Pancreas (tissue), 10 donors: ENCODE measurements around the gene CAPN5. TPM values are rescaled to one million over a fixed set of nuclear protein-coding genes. Genes with fewer than 3 reads are reported as not detected.
A peak's percentile ranks its signal among the peaks of the same experiment; 100 is the strongest.

Source experiments
- ATAC-seq, 4 donors: fragments of 200-7000 bp; cut with Tn5 transposase; one replicate each; pipeline versions ENCODE4 v1.8.0 to v1.9.1; 2020; ENCODE audit warnings: mild to moderate bottlenecking in 4 of 4, moderate library complexity in 4 of 4
- DNase-seq, 6 donors: peaks; one replicate each; pipeline ENCODE4 v3.0.0-alpha.2; 2020
- FAIRE-seq: peaks from 2 replicates; lab custom pipeline; 2012; peaks lifted over from hg19 to GRCh38; lab: Jason Lieb, UNC
- H3K27ac ChIP-seq, 4 donors: fragments of 200-600 bp; sonication (generic); 1 replicate in 3 of 4; 2 replicates in 1 of 4; pipeline versions ENCODE4 v1.5.0 to v1.8.0; 2020
- H3K27me3 ChIP-seq, 4 donors: fragments of 200-600 bp; one replicate each; pipeline ENCODE4 v1.8.0; 2021
- H3K36me3 ChIP-seq, 3 donors: fragments of 200-600 bp; sonication (generic) in 1 of 3; one replicate each; pipeline versions ENCODE4 v1.5.0 to v1.8.0; 2020 to 2021
- H3K4me1 ChIP-seq, 3 donors: fragments of 200-600 bp; one replicate each; pipeline ENCODE4 v1.8.0; 2021
- H3K4me3 ChIP-seq, 4 donors: fragments of 200-600 bp; sonication (generic) in 2 of 4; one replicate each; pipeline versions ENCODE4 v1.5.0 to v1.8.0; 2020 to 2021
- H3K9me3 ChIP-seq, 4 donors: fragments of 200-600 bp; one replicate each; pipeline ENCODE4 v1.8.0; 2021
- CTCF ChIP-seq, 4 donors: fragments of 200-600 bp; sonication (generic) in 3 of 4; IDR thresholded peaks; one replicate each; pipeline versions ENCODE4 v1.5.0 to v1.8.0; 2021; ENCODE audit warnings: antibody characterized with exemption in 4 of 4
- WGBS, 2 donors: extraction: QIAGEN DNeasy Blood & Tissue Kit; methylation state at CpG; one replicate each; pipeline ENCODE4 v1.1.7; 2013; 5-methylcytosine and 5-hydroxymethylcytosine counted together
- intact Hi-C, 3 donors: fragments of 100-400 bp; cut with DNase I; formaldehyde crosslinking; loops; one replicate each; pipeline versions ENCODE4 v1.11.1 to v1.14.2; 2022
- polyA plus RNA-seq, 2 donors: library from polyadenylated mRNA; stranded (reverse); fragments of 200-250 nt; gene quantifications; one replicate each; pipeline ENCODE4 v1.2.3, GENCODE V29; 2013
- total RNA-seq, 6 donors: library from RNA; stranded (reverse); fragmentation: NEBNext Ultra II Directional in 4 of 6; extraction: Animal tissue kit (Norgen Biotek cat#: 25700) in 4 of 6; gene quantifications; one replicate each; pipeline versions ENCODE4 v1.2.1 to v1.2.4, GENCODE V29; 2021 to 2023
- donor health status: healthy with polysubstance abuse.
- donor health status: DM: no; HTN: no; CAD: no; lungs with moderate emphysema.
- donor health status: DM: no; HTN: no; CAD: no.
- donor health status: control.
- donor health status: control.
- donor health status: Bipolar disorder and iron deficiency.
- donor health status: DM: yes; HTN: yes; CAD: no.
- donor health status: DM: no; HTN: no; CAD: no.
- donor health status: DM: no; HTN: no; CAD: no.
- donor health status: DM: yes; HTN: yes; CAD: no.

CAPN5 gene
- total and polyA plus RNA-seq, 8 donors = 3.3 to 11.0 (median 6.1) TPM

GRCh38 chr11:77118086-77118485, 51.3 kb downstream of the CAPN5 start:
- Histone ChIP-seq H3K36me3 (peaks cover 0 to 12% (median 0%) of the 10 kb centered on the region in 3 donors), H3K4me3 (no peak overlapping the region), H3K27me3 (no peaks in the 10 kb centered on the region), H3K27ac (no peak overlapping the region), H3K9me3 (no peaks in the 10 kb centered on the region), H3K4me1 (no peaks in the 10 kb centered on the region)
- intact Hi-C loops = no loop called here
- ATAC-seq (no peak), DNase-seq (peak in 1 of 6 donors; percentile 37), FAIRE-seq (no peak)
- TF ChIP-seq CTCF (IDR thresholded peaks at IDR 0.05) = no peak
- WGBS, 2 donors = 85 to 92% methylated on average over 17 of the region's 17 CpGs

GRCh38 chr11:77118971-77119370, 52.2 kb downstream of the CAPN5 start:
- no peak overlapping the region for H3K27ac ChIP-seq
- H3K36me3 ChIP-seq = peaks cover 0 to 12% (median 0%) of the 10 kb centered on the region in 3 donors
- 85 to 93% methylated on average over 12 of the region's 12 CpGs for WGBS, 2 donors
- no peaks in the 10 kb centered on the region for H3K9me3 ChIP-seq
- ATAC-seq (no peak), DNase-seq (peak in 1 of 6 donors; percentile 38), FAIRE-seq (no peak)
- no peak overlapping the region for H3K4me3 ChIP-seq
- H3K27me3 ChIP-seq = no peaks in the 10 kb centered on the region
- TF ChIP-seq CTCF (IDR thresholded peaks at IDR 0.05) = no peak
- intact Hi-C loops = no loop called here
- no peaks in the 10 kb centered on the region for H3K4me1 ChIP-seq

GRCh38 chr11:77119531-77119936, 52.8 kb downstream of the CAPN5 start:
- ATAC-seq (no peak), FAIRE-seq (no peak), DNase-seq (peak in 1 of 6 donors; percentile 43)
- Histone ChIP-seq H3K4me3 (no peak overlapping the region), H3K9me3 (no peaks in the 10 kb centered on the region), H3K4me1 (no peaks in the 10 kb centered on the region), H3K27ac (no peak overlapping the region), H3K36me3 (peaks cover 0 to 12% (median 0%) of the 10 kb centered on the region in 3 donors), H3K27me3 (no peaks in the 10 kb centered on the region)
- no peak for TF ChIP-seq CTCF (IDR thresholded peaks at IDR 0.05)
- intact Hi-C loops = no loop called here
- WGBS, 2 donors = 86 to 94% methylated on average over 9 of the region's 9 CpGs

- no peak for TF ChIP-seq CTCF (IDR thresholded peaks at IDR 0.05)
- H3K27ac ChIP-seq = no peak overlapping the region
- no peaks in the 10 kb centered on the region for H3K4me1 ChIP-seq
- no peak overlapping the region for H3K4me3 ChIP-seq
- no peaks in the 10 kb centered on the region for H3K9me3 ChIP-seq
- FAIRE-seq (no peak), ATAC-seq (no peak), DNase-seq (peak in 1 of 6 donors; percentile 38)
- no peaks in the 10 kb centered on the region for H3K27me3 ChIP-seq
- peaks cover 0 to 12% (median 0%) of the 10 kb centered on the region in 3 donors for H3K36me3 ChIP-seq
- WGBS, 2 donors = 90 to 93% methylated on average over 19 of the region's 19 CpGs
- intact Hi-C loops = loop anchor here in 1 of 3 donors (5.0 to 10.0 kb wide), 2 partner anchors 62 to 434 kb away; no protein-coding TSS in a partner anchor
Observed at GRCh38 chr11:77120571-77120970, 53.8 kb downstream of the CAPN5 start.

GRCh38 chr11:77121096-77121640, 54.4 kb downstream of the CAPN5 start:
- intact Hi-C loops = loop anchor here in 1 of 3 donors (5.0 to 10.0 kb wide), 2 partner anchors 61 to 434 kb away; no protein-coding TSS in a partner anchor
- no peak for TF ChIP-seq CTCF (IDR thresholded peaks at IDR 0.05)
- no peak for FAIRE-seq

More at GRCh38 chr11:77121096-77121640, 54.4 kb downstream of the CAPN5 start:
- H3K27me3 ChIP-seq = no peaks in the 10 kb centered on the region
- no peak overlapping the region for H3K27ac ChIP-seq
- no peaks in the 10 kb centered on the region for H3K4me1 ChIP-seq
- WGBS, 2 donors = 90 to 95% methylated on average over 10 of the region's 10 CpGs
- ATAC-seq (no peak), DNase-seq (peak in 1 of 6 donors; percentile 63)
- peaks cover 0 to 12% (median 0%) of the 10 kb centered on the region in 3 donors for H3K36me3 ChIP-seq
- no peak overlapping the region for H3K4me3 ChIP-seq
- H3K9me3 ChIP-seq = no peaks in the 10 kb centered on the region
